IPS-NIHi7 (cell line): Measurements from ENCODE around the gene EIF5B.
"Not testable (repeated sequence)": the region's sequence is repeated elsewhere in the genome, so short reads cannot be mapped to it uniquely, and the experiment has no call there.

Experiments used
- DNase-seq: peaks from one replicate; pipeline ENCODE4 v3.0.0; 2012; ENCODE audit warnings: mixed read lengths; ENCODE audit errors: extremely low spot score

The EIF5B gene

DNA sequence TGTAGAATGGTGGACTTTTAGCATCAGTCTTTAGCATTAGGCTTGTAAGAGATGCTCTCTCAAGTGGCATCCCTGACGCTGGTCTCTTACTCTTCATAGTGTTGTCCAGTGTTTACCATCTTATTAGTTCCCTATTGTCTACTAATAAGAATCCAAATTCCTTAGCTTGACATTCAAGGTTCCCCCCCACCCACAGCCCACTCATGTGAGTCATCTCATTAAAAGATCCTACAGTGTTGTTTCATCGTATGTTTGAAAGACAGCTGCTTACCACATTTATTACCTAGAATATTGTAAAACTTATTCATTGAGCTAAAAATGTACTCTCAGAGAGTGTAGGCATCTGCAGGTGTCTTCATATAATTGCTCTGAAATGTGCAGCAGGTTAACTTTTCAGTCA is 28.5 kb downstream of the EIF5B start:
- no peak for DNase-seq

GRCh38 chr2:99368854-99369253 is 31.7 kb downstream of the EIF5B start:
- DNase-seq = not testable (repeated sequence)

GRCh38 chr2:99373144-99373543 is 36.0 kb downstream of the EIF5B start:
- DNase-seq = no peak

DNA sequence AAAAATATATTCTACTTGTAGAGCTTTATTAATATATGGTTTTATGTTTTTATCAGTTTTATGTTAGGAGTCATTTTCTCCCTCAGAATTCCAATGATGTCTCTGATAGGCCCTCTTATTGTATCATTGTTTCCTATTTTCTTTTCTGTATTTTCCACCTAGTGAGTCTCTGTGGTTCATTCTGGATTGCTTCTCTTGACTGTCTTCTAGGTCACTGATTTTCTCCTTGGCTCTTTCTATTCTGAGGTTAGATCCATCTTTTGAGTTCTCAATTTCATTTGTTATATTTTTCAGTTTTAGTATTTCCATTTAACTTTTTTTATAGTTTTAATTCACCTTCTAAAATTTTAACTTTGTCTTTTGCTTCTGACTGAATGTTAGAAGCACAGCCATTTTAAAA is 37.6 kb downstream of the EIF5B start:
- DNase-seq = no peak

DNA sequence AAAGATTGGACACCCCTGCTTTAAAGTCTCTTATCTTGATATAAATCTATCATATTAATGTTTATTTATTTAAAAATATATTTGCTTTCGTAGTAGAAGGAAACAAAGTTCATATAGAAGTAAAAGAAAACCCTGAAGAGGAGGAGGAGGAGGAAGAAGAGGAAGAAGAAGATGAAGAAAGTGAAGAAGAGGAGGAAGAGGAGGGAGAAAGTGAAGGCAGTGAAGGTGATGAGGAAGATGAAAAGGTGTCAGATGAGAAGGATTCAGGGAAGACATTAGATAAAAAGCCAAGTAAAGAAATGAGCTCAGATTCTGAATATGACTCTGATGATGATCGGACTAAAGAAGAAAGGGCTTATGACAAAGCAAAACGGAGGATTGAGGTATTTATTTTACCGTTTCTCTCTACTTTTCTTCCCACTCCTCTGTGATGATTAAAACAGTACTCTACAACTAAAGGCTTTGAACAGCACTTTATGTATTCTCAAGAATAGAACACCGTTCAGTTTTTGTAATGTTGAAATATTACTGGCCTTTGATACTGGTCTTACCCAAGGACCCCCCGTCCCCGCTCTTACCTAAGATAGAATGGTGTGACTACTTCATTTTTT is 39.2 kb downstream of the EIF5B start:
- DNase-seq = no peak

DNA sequence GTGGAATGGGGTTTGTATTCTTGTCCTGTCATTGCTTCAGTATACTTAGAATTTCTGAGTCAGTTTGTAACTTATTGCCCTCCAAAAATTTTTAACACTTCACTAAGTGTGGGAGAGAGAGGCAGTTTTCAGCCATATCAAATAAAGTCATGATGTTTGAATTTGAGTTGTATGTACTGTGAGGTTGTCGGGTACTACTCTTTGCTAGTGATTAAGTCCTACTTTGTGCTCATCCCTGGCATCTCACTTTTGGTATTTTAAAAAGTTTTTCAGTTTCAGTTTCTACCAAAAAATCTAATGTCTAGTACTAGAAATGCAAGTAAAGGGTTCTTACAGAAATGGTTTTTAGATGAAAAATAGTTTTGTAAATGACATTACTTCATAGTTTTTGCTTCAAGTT is 40.7 kb downstream of the EIF5B start:
- no peak for DNase-seq

DNA sequence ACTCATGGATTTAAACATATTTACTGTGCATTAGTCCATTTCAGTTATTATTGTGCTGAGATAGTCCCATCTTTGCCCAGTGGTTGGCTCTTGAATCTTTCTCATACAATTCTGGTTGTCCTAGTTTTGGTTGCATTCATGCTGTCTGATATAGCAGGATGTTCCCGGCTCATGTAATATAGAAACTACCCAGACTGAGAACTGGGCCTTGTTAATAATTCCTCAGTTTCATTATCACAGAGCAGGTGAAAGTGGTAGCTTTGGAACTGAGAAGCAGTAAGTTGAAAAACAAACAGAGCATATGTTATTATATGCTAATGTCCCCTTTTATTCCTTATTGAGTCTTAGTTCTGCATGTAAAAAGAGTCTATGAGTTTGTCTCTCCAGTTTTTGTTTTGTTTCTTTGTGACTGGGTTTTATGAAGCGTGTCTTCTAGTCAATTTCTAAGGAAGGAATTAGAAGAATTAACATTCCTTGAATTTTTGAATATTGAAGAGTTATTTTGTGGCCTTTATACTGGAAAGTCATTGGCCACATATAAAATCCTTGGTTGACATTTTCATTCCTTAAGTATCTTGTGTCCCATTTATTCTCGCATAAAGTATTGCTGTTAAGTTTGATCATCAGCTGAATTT is 43.3 kb downstream of the EIF5B start:
- no peak for DNase-seq

- no peak for DNase-seq
Observed at GRCh38 chr2:99382143-99382542, 45.0 kb downstream of the EIF5B start.

GRCh38 chr2:99386011-99386410 is 48.8 kb downstream of the EIF5B start:
- DNase-seq = no peak

GRCh38 chr2:99388892-99389291 is 51.7 kb downstream of the EIF5B start:
- DNase-seq = no peak

- no peak for DNase-seq
Observed at GRCh38 chr2:99389371-99389770, 52.2 kb downstream of the EIF5B start.

DNA sequence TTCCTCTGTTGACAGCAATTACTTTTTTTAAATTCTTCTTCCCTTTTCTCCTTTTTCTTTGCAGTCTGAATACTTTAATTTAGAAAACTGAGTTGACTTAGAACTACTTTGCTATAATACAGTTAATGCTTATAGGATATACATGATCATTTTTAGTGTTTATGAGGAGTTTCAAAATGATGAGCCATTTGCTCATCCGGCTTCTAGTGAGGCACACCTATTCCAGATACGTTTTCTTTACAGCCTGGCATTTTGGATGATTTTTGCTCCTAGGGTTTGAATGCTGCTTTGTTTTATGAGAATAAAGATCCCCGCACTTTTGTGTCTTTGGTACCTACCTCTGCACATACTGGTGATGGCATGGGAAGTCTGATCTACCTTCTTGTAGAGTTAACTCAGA is 52.8 kb downstream of the EIF5B start:
- DNase-seq = no peak

- no peak for DNase-seq
Observed at GRCh38 chr2:99395589-99396130, 58.5 kb downstream of the EIF5B start.

DNA sequence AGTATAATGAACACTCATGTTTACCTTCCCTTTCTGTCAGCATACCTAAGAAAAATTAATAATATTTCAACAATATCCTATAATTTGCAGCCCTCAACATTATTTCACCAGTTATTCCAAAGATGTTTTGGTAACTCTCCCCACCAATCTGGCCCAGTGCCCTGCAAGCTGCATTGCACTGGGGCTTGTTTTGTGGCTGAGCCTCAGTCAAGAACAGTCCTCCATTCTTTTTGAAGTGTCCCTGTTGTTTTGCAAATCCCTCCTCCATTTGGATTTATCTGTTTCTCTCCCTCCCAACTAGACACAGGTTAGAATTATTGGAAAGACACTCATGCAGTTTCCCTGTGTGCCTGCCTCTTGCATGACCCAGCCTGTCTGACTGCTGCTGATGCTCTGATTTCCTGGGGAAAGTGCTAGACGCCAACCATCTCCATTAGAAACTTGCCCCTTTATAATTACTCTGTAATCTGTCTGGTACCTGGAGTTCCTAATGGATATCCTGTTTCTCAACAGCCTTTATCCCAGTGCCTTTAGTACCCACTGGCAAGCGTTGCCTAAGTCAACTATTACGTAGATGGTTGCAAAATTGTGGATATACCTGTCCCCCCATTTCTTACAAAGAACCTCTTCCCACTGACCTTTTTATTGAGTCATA is 60.2 kb downstream of the EIF5B start:
- no peak for DNase-seq

GRCh38 chr2:99398303-99398702 is 61.1 kb downstream of the EIF5B start:
- DNase-seq = no peak

DNA sequence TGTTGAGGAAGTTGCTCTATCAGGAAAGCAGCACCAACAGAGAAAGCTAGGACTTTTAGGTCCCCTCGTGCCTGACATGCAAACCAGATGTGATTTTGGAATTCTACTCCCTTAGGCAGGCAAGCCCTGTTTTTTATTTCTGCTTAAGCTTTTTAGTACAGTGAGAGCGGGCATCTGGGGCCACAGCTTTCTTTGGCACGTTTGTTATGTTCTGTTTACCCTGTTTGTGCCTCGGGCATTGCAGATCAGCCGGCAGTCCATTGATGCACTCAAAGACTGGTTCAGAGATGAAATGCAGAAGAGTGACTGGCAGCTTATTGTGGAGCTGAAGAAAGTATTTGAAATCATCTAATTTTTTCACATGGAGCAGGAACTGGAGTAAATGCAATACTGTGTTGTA is 61.9 kb downstream of the EIF5B start:
- no peak for DNase-seq

DNA sequence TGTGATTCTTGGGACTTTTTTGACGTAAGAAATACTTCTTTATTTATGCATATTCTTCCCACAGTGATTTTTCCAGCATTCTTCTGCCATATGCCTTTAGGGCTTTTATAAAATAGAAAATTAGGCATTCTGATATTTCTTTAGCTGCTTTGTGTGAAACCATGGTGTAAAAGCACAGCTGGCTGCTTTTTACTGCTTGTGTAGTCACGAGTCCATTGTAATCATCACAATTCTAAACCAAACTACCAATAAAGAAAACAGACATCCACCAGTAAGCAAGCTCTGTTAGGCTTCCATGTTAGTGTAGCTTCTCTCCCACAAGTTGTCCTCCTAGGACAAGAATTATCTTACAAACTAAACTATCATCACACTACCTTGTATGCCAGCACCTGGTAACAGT is 62.6 kb downstream of the EIF5B start:
- DNase-seq = no peak

DNA sequence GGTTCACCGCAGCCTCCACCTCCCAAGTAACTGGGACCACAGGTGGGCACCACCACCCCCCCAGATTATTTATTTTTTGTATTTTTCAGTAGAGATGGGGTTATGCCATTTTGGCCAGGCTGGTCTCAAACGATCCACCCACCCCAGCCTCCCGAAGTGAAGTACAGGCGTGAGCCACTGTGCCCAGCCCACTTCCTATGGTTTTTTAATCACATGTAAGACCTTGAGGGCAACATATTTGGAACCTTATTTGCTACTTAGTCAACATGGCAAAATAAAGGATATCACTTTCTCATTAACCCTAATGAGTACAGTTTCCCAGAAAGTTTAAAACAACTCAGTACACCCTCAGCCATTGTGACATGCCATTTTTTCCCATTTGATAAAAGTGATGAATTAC is 64.7 kb downstream of the EIF5B start:
- no peak for DNase-seq

- DNase-seq = no peak
Observed at GRCh38 chr2:99403084-99403483, 65.9 kb downstream of the EIF5B start.

DNA sequence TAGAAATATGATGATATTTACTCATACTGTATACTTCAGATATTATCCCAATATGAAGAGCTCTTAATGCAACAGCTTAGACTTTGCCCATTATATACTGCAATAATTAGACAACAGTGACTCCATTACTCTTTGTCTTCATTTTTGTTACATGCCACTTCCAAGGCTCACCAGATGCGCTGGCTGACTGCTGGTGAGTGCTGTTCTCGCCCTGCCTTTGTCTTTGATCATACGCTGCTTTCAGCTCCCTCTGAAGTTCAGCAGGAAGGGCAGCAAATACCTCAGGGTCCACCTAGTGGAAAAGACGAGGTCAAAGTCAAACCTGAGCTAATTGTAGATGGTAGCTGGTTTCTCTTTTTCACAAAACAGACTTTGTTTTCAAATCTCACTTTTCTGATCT is 66.3 kb downstream of the EIF5B start:
- peak; percentile 71 for DNase-seq

DNA sequence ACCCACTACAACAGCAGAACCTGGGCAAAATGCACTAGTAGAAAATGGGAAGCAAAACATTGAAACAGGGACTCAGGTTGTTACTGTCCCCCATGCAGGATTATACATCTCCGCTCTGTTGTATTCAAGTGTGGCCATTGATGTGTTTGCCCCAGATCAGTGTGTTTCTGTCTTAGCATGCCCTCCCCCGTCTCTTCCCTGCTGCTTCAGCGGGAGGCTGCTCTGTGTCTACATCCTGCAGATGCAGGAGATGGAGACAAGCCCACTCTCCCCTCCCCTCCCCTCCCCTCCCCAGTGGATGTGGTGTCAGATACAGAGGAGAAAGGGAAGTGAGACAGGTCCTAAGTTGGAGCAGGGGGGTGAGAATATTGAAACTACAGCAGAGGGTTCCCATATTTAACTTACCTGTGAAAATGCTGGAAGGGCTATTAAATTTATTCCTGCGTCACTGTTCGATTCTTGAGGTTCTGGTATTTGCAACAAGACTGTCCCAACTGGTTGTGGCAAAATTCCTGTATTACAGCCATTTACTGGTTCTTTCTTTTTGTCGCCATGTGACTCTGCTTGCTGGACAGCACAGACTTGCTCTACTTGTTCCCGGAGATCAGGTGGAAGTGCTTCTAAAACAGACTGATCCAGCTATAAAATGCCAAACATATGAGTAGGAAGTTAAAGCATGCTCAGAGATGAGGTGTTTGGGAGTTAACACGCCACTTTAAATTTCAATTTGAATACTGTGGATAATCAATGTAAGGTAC is 67.0 kb downstream of the EIF5B start:
- peak; percentile 27 for DNase-seq
